VCaP (cell line): ENCODE results near the gene HMGA1.
"Not testable (repeated sequence)": the region's sequence is repeated elsewhere in the genome, so short reads cannot be mapped to it uniquely, and the experiment has no call there.

Experiments
- H3K27ac ChIP-seq: fragments of 450-650 bp; 2 replicates; pipeline ENCODE4 v1.5.1; 2017
- TF ChIP-seq, protein P1 (sequence below): fragments of 450-650 bp; conservative IDR thresholded peaks from 2 replicates; pipeline ENCODE4 v1.5.1; 2017; ENCODE audit warnings: mild to moderate bottlenecking, moderate library complexity

The HMGA1 gene

DNA sequence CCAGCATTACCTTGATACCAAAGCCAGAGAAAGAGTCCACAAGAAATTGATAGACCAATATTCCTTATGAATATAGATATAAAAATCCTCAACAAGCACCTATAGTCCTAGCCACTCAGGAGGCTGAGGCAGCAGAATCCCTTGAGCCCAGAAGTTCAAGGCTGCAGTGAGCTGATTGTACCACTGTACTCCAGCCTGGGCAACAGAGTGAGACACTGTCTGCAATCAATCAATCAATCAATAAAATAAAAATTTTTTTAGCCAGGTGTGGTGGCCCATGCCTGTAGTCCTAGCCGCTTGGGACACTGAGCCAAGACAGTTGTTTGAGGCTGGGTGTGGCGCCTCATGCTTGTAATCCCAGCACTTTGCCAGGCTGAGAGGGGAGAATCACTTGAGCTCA lies 31.1 kb downstream of the HMGA1 start:
- no peak overlapping the region for H3K27ac ChIP-seq
- TF ChIP-seq, protein P1, sequence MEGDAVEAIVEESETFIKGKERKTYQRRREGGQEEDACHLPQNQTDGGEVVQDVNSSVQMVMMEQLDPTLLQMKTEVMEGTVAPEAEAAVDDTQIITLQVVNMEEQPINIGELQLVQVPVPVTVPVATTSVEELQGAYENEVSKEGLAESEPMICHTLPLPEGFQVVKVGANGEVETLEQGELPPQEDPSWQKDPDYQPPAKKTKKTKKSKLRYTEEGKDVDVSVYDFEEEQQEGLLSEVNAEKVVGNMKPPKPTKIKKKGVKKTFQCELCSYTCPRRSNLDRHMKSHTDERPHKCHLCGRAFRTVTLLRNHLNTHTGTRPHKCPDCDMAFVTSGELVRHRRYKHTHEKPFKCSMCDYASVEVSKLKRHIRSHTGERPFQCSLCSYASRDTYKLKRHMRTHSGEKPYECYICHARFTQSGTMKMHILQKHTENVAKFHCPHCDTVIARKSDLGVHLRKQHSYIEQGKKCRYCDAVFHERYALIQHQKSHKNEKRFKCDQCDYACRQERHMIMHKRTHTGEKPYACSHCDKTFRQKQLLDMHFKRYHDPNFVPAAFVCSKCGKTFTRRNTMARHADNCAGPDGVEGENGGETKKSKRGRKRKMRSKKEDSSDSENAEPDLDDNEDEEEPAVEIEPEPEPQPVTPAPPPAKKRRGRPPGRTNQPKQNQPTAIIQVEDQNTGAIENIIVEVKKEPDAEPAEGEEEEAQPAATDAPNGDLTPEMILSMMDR: no peak

DNA sequence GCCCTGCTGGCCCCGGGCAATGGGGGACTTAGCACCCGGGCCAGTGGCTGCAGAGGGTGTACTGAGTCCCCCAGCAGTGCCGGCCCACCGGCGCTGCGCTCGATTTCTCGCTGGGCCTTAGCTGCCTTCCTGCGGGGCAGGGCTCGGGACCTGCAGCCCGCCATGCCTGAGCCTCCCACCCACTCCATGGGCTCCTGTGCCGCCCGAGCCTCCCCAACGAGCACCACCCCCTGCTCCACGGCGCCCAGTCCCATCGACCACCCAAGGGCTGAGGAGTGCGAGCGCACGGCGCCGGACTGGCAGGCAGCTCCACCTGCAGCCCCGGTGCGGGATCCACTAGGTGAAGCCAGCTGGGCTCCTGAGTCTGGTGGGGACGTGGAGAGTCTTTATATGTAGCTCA lies 32.5 kb downstream of the HMGA1 start:
- H3K27ac ChIP-seq: not testable (repeated sequence)

DNA sequence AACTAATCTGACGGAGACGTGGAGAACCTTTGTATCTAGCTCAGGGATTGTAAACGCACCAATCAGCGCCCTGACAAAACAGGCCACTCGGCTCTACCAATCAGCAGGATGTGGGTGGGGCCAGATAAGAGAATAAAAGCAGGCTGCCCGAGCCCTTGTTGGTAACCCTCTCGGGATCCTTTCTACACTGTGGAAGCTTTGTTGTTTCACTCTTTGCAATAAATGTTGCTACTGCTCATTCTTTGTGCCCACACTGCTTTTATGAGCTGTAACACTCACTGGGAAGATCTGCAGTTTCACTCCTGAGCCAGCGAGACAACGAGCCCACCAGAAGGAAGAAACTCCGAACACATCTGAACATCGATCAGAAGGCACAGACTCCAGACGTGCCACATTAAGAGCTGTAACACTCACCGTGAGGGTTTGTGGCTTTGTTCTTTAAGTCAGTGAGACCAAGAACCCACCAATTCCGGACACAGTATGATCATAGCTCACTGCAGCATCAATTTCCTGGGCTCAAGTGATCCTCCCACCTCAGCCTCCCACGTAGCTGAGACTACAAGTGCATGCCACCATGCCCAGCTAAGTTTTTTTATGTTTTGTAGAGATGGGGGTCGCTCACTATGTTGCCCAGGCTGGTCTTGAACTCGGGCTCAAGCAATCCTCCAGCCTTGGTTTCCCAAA lies 33.1 kb downstream of the HMGA1 start:
- H3K27ac ChIP-seq: not testable (repeated sequence)

GRCh38 chr6:34272013-34272926 lies 35.6 kb downstream of the HMGA1 start:
- H3K27ac ChIP-seq: no peak overlapping the region
- TF ChIP-seq, protein P1: no peak; the same call in 1 of the 2 replicates

- no peak overlapping the region for H3K27ac ChIP-seq
- TF ChIP-seq, protein P1: no peak
These were observed 36.7 kb downstream of the HMGA1 start for GRCh38 chr6:34273242-34273805.

DNA sequence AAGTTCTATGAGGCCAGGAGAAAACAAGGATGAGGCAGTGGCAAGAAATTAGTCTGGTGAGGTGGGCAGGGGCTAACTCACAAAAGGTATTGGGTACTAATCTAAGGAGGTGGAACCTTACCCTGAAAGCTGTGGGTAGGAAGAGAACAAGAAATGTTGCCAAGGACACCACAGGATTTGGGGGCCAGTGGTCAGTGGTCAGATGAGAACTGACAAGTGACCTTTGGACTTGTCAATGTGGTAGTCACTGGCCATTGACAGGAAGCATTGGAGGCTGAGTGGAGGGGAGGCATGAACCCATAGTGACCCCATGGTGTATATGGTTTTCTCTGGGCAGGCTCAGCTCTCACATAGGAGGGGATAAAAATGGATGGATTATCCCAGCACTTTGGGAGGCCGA lies 37.5 kb downstream of the HMGA1 start:
- H3K27ac ChIP-seq: no peak overlapping the region

DNA sequence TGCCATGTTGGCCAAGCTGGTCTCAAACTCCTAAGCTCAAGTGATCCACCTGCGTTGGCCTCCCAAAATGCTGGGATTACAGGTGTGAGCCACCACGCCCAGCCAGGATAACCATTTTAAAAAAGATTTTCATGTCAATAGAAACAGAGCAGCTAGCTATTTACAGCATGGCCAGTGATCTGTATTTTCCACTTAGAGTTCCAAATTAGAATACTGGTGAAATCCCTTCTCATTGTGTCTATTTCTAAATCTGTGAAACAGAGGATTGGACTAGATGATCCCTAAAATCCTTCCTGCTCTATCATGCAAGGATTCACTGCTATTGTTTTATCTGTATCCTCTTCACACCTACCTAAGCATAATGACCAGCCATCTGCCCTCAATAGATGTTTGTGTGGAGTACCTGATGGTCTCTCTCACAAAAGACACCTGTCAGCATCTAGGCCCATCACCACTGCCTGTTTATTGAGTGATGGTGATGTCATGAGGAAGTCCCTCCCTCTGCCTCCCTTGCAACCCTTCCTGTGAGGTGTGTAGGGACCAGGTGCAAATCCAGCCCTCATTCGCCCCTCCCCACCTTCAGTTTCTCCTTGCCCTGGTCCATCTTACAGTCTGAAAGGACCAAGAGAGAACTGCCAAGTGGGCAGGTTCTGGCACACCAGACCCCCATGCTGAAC lies 38.6 kb downstream of the HMGA1 start:
- H3K27ac ChIP-seq: no peak overlapping the region

More for the DNA sequence above, 37.5 kb downstream of the HMGA1 start:
- TF ChIP-seq, protein P1: no peak

More for the DNA sequence above, 38.6 kb downstream of the HMGA1 start:
- TF ChIP-seq, protein P1: no peak
